ENCODE data around the gene DNASE1L1.
A peak's percentile ranks its signal among the peaks of the same experiment; 100 is the strongest.
"Not testable (repeated sequence)": the region's sequence is repeated elsewhere in the genome, so short reads cannot be mapped to it uniquely, and the experiment has no call there.

The DNASE1L1 gene

DNA sequence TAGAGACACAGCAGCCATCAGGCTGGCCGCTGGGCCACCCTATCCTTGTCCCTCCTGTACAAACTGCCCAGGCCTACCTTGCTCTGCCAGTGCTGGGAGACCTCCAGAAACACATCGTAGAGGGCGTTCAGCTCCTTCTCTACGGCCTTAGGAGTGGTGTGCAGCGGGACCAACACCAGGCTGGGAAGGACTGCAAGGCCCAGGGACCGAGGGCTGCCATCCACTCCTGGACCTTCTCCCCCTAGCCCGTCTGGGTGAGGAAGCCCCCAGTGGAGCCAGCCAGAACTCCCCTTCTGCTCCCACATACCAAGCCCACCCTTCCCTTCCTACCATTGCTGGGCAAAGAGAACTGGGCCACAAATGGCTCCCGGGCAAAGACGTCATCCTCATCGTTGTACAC, 5.9 kb downstream of the DNASE1L1 start:
- no peak for DNase-seq

DNA sequence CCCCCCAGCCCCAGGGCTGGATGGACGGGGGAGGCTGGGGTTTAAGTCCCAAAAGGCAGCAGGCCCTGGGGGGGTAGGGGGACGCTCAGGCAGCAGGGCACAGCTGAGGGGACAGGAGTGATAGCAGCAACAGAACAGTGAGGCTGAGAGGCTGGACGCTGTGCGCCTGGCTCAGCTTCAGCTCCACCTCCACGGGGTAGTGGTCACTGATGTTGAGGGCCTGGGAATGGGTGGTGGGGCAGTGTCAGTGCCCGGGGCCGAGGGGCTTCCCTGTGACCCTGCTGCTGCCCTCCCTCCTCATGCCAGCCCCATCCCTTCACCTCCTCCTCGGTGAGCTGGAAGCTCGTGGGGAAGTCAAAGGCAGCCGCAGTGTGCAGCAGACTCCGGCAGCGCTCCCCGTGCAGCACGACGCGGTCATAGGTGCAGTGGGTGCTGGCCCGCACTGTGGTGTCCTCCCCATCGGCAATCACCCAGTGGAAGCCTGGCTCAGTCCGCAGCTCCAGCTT, 6.4 kb downstream of the DNASE1L1 start:
- no peak for DNase-seq

DNA sequence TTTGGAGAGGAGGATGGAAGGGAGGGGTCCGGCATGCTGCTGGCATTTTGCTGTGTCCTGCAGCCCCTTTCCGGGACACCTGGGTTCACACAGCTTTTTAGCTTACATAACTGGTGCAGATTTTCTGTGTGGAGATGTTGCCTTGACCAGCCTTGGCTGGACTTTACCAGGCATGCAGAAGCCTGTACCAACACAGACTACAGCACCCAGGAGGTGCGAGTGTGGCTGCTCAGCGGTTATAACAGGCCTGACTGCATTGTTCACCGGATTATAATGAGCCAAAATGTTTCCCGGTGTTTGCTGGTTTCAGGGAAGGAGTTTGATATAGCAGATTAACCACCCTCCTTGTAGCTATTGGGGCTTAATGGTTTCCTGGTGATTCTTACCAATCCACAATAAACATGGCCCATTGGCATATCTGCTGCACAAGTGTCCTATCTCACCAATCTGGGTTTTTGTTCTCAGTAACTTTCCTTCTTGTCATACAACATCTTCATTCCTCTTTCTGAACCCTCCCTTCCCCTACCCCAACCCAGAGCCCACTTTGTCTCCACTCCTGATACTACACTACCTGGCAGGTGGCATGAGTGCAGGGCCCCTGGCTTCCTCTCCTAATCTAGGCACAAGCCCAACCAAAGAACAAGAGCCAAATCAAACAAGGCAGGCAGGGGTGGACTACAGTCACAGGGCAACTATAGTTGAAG, 7.0 kb downstream of the DNASE1L1 start:
- DNase-seq = no peak

DNA sequence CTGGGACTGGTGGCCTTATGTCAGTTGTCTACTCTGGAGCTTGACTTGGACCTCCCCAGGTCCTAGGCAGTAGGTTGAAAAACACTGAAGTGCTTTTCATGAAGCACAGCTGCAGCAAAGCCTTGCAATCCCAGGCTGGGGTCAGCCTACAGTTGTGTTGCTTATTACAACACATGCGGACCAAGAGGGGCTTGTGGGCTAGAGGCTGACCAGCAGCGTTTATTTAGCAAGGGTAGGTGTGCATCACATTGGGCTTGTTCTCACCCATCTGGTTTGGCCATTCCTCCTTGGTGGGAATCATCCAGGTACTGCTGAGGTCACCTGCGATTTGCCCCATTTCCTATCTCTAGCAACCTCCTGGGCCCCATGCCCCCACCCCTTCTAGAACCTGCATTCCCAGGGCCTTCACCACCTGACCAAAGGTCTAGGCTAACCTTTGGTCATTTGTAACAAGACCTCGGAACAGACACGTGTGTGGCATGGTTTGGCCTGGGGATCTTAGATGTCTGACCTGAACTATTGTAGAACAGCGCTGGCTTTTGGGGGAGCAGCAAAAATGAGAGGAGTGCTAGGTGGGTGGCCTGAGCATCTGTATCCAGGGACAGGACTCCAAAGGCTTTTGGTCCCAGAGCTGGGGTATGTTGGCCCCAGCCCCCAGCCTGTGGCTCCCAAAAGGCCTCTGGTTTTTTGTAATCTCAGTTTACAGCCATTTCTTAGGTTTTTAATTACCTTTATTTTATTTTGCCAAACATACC, 7.8 kb downstream of the DNASE1L1 start:
- DNase-seq = no peak

DNA sequence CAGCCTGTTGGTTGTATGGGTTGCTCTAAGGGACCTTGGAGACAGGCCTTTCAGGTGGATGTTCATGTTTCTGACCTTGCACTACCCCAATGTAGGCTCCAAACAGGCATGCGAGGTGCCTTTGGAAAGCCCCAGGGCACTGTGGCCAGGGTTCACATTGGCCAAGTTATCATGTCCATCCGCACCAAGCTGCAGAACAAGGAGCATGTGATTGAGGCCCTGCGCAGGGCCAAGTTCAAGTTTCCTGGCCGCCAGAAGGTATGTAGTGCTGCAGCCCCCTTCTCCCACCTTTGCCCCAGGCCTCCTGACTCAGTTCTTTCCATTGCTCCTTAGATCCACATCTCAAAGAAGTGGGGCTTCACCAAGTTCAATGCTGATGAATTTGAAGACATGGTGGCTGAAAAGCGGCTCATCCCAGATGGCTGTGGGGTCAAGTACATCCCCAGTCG, 8.7 kb downstream of the DNASE1L1 start:
- not testable (repeated sequence) for DNase-seq

DNA sequence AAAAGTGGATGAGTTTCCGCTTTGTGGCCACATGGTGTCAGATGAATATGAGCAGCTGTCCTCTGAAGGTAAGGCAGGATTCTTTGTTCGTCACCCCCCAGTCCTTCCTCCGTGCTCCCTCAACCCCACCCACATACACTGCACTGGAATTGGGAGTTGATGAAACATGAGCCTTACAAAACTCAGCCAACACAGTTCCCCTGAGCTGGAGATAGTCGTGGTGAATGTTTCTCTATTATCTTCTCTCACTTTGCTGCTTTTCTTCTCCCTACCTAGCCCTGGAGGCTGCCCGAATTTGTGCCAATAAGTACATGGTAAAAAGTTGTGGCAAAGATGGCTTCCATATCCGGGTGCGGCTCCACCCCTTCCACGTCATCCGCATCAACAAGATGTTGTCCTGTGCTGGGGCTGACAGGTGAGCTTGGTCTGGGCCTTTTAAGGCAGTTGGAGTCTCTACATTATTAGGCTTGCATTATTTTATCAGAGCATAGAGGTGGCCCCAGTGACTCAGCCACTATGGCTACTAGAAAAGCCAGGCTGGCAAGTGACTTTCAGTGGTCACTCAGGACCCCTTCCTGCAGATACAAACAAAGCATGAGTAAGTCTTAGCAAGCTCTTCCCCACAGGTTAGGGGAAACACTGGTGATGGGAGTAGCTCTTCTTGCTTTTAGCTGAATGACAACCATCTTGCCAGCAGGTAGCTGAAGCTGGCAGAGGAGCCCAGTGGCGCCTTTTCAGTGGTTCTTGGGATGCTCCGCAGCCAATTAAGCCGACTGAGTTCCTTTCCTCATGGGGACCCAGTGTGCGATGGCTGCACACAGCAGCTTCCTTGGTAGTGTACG, 9.3 kb downstream of the DNASE1L1 start:
- no peak for DNase-seq

DNA sequence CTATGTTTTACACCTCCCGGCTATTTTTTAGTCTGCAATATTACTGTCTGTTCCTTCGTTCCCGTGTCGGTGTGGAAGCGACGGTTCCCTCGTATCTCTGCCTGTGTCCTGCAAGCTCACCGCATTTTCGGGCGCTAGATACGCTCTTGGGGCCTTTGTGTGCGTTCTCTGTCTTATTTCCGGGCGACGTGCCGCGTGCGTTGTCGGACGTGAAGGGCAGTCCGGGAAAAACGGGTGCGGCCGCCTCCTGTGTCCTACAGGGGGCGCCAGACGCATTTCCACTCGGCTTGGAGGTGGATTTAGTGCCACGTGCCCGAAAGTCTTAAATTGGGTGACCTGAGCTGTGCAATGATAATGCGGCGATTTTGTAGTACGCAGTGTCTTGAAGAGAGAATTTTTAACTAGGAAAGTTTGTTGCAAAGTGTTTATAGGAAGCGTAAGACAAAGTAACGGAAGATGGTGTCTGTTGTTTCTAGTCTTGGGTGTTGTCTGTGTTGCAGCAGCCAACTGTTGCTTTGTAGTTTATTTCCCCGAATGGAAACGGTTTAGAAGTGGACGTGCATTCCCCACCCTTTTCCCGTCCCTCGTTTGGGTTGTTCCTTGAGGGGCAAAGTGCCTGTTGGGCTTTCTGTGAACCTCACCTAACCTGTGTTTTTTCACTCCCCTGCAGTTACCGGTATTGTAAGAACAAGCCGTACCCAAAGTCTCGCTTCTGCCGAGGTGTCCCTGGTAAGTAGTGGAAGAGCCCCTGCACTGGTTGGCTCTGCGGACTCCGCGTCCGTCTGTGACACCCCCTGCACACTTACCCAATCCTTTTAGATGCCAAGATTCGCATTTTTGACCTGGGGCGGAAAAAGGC, 10.2 kb downstream of the DNASE1L1 start:
- DNase-seq = peak; percentile 89

DNA sequence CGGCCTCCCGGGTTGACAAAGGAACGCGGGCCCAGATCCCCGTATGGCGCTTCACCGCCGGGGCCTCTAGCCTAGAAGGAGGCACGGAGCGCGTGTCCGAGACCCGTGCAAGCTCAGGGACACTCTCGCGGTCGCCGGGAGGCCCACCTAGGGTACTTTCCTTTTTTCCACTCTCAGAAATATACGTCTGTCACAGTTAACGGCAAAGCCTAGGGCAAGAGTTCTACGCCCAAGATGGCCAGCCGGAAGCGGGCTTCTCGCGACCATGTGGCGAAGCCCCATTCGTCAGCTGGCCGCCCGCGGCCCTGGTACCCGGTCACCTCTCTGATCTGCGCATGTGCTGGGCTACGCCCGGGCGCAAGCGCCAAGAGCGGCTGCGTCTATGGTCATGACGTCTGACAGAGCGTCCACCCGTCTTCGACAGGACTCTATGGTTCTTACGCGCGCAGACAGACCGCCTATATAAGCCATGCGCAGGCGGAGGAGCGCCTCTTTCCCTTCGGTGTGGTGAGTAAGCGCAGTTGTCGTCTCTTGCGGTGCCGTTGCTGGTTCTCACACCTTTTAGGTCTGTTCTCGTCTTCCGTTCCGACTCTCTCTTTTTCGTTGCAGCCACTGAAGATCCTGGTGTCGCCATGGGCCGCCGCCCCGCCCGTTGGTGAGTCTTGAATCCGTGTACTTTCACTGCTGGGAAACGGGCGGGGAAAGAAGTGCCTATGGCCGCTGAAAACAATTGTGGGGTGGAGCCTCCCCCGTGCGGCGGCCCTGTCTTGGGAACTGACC, 11.0 kb downstream of the DNASE1L1 start, which contains the start of gene RPL10:
RPL10 (plus strand) TSS at position 490 of the 780 bp plus-strand sequence; CDS start at position 633, 143 bp downstream.
- DNase-seq = peak; percentile 97

DNA sequence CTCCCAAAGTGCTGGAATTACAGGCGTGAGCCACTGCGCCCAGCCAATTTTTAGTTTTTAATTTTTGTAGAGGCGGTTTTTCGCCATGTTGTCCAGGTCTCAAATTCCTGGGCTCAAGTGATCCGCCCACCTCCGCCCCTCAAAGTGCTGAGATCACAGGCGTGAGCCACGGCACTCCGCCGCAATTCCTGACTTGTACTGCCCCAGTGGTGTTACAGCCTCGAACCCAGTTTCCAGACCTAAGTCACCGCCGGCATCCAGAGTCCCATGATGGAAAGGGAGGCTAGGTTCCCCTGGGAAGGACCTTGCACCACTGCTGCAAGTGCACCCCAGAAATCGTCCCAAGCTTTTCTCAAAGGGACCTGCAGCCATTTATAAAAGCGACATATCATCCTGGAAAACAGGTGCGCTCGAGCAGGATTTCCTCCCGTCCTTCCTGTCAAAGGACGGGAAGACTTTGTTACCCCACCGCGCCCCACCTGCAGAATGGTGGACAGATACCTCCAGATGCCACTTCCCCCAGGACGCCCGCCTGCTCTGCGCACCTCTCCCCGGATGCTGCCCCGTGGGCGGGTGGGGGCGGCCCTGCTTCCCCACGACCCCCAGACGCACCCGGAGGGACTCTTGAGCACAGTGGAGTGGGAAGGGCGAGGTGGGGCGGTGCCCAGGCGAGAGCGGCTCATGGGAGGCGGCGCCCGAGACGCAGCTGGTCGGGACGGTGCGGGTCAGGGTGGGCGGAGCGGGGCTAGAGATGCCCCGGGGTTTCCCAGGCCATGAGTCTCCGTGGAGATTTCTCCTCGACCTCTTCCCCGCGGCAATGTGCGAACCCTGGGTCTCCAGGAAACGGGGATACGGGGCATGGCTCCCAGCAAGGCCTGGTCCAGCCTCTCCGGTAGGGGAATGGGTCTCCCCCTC, 11.8 kb downstream of the DNASE1L1 start:
- peak; percentile 83 for DNase-seq

DNA sequence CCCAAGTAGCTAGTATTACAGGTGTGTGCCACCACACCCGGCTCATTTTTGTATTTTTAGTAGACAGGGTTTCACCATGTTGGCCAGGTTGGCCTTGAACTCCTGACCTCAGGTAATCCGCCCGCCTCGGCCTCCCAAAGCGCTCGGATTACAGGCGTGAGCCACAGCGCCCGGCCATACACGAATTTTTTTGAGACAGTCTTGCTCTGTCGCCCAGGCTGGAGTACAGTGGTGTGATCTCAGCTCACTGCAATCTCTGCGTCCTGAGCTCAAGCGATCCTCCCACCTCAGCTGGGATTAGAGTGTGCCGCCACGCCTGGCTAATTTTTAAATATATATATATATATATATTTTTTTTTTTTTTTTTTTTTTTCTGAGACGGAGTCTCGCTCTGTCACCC, 12.7 kb downstream of the DNASE1L1 start:
- not testable (repeated sequence) for DNase-seq

DNA sequence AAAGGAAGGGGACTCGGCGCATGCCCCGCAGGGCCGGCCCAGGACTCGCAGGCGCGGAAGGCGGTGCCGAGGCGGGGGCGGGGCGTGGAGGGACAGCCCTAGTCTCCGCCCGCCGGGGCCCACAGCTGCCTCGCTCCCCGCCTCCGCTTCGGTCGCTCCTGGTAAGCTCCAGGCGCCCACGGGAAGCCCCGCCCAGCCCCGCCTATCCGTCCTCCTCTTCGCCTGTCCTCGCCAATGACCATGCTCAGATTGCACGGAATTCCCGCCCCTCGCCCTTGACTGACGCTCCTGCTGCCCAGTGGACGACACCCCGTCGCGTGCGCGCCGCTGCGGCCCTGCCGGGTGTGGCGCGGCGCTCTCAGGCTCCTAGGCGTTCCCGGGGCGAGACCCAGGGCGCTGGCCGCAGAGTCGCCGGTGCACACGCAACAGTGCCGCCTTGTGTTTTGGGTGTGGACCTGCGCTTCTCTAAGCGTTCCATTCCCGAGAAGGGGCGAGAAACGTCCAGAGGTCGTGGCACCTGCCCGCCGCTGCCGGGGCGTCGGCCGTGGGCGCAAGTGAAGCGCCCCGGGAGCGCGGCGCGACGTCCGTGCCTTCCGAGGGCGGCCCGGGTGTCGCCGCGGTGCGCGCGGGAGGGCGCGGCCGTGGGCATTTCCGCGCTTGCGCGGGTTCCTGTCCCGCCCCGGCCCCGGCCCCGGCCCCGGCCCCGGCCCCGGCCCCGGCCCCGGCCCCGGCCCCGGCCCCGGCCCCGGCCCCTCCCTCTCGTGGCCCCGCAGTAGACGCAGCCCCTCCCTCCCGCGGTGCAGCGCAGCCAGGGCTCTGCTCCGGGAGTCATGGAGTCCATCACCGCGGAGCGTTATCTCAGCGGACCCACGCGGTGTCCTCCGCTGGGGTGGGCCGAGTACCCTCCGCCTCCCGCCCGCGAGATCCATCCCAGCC, 19.0 kb downstream of the DNASE1L1 start:
- DNase-seq = not testable (repeated sequence)

DNA sequence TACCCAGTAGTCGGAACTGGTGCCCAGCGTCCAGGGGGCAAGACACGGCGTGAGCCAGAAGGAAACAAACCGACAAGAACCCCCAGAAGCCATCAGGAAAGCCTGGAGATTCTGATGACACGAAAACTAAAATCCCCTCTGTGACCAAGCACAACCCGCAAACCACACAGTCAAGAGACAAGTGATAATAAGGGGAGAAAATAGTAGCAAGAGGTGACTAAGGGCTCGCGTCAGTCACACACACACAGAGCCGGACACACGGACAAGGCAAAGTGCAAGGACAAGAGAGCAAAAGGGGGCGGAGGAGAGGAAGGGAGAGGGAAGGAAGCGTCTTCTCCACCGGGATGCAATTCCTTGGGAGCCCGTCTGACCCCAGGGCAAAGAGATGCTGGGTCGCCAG, 20.4 kb downstream of the DNASE1L1 start:
- DNase-seq = not testable (repeated sequence)

DNA sequence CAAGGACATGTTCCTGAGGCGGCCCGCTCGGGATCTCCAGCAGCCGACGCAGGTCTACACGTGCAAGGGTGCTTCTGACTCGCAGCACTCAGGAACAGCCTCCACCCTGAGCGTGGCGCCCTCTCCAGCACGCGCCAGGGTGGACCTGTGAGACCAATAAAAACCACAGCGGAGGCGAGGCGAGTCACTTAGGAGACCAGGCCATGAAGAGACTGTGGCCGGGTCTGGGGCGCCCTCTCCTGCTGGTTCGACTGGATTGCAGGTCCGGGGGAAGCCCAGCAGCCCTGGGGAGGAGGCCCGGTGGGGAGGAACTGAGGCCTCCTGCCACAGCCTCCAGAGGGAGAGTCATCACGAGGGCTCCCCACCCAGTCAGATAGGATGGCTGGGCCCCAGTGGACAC, 21.0 kb downstream of the DNASE1L1 start:
- DNase-seq = not testable (repeated sequence)

DNA sequence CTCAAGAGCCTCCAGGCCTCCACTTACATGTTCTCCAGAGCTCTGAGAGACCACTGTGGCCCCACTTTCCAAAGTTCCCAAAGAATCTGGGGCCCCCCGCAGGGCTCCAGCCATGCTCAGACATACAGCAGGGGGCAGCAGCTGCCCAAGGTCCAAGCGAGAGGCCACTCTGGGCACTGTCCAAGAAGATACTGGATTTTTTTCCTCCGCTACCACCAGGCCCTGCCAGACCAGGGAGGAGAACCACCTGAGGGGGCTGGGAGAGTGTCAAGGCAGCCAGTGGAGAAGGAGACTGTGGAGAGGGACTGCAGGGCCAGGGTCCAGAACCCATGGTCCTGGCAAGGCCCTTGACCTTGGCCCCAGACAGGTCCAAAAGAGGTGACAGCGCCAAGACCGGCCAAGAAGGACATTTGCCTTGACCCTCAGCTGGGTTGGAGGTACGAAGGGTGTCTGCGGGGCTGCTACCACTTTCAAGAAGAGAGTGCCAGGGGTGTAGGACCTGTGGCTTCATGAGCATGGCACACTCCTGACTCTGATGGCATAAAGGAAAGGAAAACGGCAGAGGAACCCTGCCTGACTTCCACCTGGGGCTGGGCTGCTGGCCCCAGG, 24.7 kb downstream of the DNASE1L1 start:
- DNase-seq = no peak

DNA sequence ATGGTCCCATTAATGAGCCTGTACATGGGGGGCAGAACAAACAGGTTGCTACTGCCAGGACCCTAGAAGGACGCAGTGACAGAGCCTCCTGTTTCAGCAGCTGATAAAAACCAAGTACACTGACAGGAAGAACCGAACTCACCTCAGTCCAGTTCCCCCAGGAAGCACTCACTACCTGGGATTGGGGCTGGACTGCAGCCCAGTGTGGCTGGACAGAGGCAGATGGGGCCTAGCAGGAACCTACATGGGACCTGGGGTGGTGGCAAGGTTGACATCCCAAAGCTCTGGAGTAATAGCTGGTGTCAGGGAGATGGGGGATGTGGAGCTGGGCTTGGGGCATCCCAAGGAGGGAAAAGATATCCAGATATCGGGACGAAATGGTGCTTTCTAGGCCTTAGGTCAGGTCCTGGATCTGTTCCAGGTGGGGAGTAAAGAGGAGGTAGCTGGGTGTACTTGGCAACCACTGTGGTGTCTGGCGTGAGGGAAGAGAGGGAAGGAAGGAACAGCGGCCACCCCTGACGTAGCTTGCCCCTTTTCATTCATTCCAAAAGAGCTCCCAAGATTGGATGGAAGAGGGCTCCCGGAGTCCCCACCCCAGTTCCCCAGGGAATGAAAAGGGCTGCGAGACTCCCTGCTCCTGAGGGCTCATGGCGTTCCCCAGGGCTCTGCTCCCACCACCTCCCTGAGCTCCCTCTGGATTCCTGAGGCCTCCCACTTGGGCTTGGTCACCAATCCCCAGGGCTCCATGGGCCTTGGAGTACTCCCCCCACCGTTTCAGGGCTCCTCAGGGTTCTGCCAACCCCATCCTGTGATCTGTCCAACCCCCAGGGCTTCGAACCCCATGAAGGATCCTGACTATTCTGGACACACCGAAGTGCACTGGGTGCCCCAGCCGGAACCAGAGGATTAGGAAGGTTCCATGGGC, 25.4 kb downstream of the DNASE1L1 start:
- DNase-seq = no peak

DNA sequence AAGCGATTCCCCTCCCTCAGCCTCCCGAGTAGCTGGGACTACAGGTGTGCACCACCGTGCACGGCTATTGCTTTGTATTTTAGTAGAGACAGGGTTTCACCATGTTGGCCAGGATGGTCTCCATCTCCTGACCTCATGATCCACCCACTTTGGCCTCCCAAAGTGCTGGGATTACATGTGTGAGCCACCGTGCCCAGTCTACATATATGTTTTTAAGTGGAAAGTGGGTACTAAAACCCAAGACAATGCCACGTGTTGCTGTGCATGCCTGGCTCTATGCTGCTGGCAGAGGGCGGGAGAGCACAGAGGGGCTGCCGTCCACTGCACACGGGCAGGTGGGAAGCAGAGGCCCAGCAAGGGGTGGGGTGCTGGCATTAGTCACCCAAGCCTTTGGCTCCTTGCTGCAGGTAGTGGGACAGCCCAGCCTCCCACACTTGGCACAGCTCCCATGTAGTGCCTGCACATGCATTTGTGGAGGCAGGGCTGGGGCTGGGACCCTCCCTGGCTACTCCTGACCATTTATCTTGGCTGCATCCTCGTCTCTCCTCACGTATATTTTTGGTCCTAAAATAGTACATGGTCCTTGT, 26.5 kb downstream of the DNASE1L1 start:
- DNase-seq = no peak

DNA sequence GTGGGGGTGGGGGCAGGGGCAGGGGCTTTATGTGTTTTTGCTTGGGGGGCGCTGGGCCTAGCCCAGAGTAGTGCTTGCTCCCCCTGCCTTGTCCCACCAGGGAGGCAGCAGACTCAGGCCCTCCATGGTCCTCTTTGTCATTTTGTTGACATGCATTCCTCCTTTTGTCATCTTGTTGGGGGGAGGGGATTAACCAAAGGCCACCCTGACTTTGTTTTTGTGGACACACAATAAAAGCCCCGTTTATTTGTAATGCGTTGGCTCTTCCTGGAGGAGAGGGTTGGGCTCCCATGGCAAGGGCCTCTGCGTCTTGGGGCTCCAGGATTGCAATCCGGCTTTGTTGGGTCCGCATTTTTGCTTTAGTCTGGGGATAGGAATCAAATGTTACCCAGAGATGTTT, 27.8 kb downstream of the DNASE1L1 start:
- DNase-seq = no peak
